ENCODE measurements around the gene YBX2. TPM values are rescaled to one million over a fixed set of nuclear protein-coding genes. Genes with fewer than 3 reads are reported as not detected.
A peak's percentile ranks its signal among the peaks of the same experiment; 100 is the strongest.
"Not testable (repeated sequence)": the region's sequence is repeated elsewhere in the genome, so short reads cannot be mapped to it uniquely, and the experiment has no call there.

The YBX2 gene
- total RNA-seq, 1 experiment from 2014 or later: 24.0 TPM

- Histone ChIP-seq H2BK5ac (ENCODE audit: insufficient read length, low read length) (no peak within 1 kb of the TSS), H3K14ac (ENCODE audit: insufficient read depth, low read length) (peak within 1 kb of the TSS; percentile 47; the same call in 1 of the 2 replicates), H2BK120ac (ENCODE audit: low read depth, low read length, poor library complexity, severe bottlenecking) (no peak within 1 kb of the TSS), H2AK5ac (ENCODE audit: insufficient read length, low read length) (no peak within 1 kb of the TSS), H2BK20ac (ENCODE audit: low read depth, low read length, poor library complexity, severe bottlenecking) (no peak within 1 kb of the TSS), H3K27me3 (ENCODE audit: insufficient read depth, low read length) (no peaks in the 10 kb centered on the region), H3T11ph (ENCODE audit: low read length) (no peak within 1 kb of the TSS), H4K5ac (ENCODE audit: insufficient read length, low read depth, low read length) (no peak within 1 kb of the TSS), H2BK12ac (ENCODE audit: insufficient read length, low read depth, low read length) (no peak within 1 kb of the TSS), H4K91ac (ENCODE audit: insufficient read length, low read depth, low read length) (no peak within 1 kb of the TSS), H3K9me3 (ENCODE audit: control insufficient read depth, low read depth, low read length) (no peaks in the 10 kb centered on the region), H3K23me2 (ENCODE audit: insufficient read length, low read depth, low read length, poor library complexity, severe bottlenecking) (no peaks in the 10 kb centered on the region), H3K23ac (ENCODE audit: insufficient read length, low read depth, low read length) (no peak within 1 kb of the TSS), H4K20me1 (ENCODE audit: control insufficient read depth, insufficient read depth, insufficient read length) (no peaks in the 10 kb centered on the region), H3K4me2 (ENCODE audit: insufficient read depth, insufficient read length, low read length) (peak within 1 kb of the TSS; percentile 25), H3K18ac (ENCODE audit: insufficient read length, low read depth, low read length) (peak within 1 kb of the TSS; percentile 6), H2BK15ac (ENCODE audit: low read depth, low read length) (no peak within 1 kb of the TSS; the same call in 1 of the 2 replicates), H3K56ac (ENCODE audit: insufficient read length, low read depth, low read length) (no peak within 1 kb of the TSS), H3K4ac (ENCODE audit: low read depth, low read length) (no peak within 1 kb of the TSS), H3K79me1 (ENCODE audit: insufficient read depth, low read depth, low read length, poor library complexity, severe bottlenecking) (no peaks in the 10 kb centered on the region), H3K27ac (ENCODE audit: insufficient read length, low read depth, low read length) (no peak within 1 kb of the TSS), H2AFZ (ENCODE audit: low read length) (no peak within 1 kb of the TSS), H3K4me1 (ENCODE audit: insufficient read depth, low read length) (peaks cover 4% of the 10 kb centered on the region; the same call in 1 of the 2 replicates), H3K9ac (ENCODE audit: extremely low read depth, insufficient read length, low read length) (no peak within 1 kb of the TSS), H4K8ac (replicated peaks; ENCODE audit: insufficient read length, low read depth, low read length) (no peak within 1 kb of the TSS), H3K79me2 (ENCODE audit: insufficient read depth, low read length) (no peaks in the 10 kb centered on the region)
- Mint-ChIP-seq H3K4me3 (peak within 1 kb of the TSS; percentile 23 to 70), H3K27ac (peak within 1 kb of the TSS; percentile 34 to 89 (median 89)), H3K36me3 (ENCODE audit: insufficient read depth in 1 of 3, low read depth in 3 of 3) (no peaks in the 10 kb centered on the region; a peak in 1 of 7 replicates), H3K9me3 (no peaks in the 10 kb centered on the region), H3K4me1 (peaks cover 20 to 34% of the 10 kb centered on the region in 2 experiments), H3K27me3 (ENCODE audit: low read depth) (no peaks in the 10 kb centered on the region; the same call in 1 of the 2 replicates)
- no peak for TF ChIP-seq CTCF (conservative IDR thresholded peaks at IDR 0.05)
- WGBS (ENCODE audit: extremely low coverage, insufficient read length, low lambda C conversion rate): no CpG with 5 or more reads among the region's 17 CpGs
- DNase-seq: peak; percentile 94
Observed at GRCh38 chr17:7336240-7337175, 42.1 kb upstream of the YBX2 start, which contains the start of gene ACAP1. Gene ACAP1, plus strand, starts transcription at chr17:7336529. Its CDS starts 206 bp downstream, at chr17:7336735.

GRCh38 chr17:7335765-7336164 lies 41.3 kb upstream of the YBX2 start:
- H3K4me1 Mint-ChIP-seq: peaks cover 22 to 36% of the 10 kb centered on the region in 2 experiments
- not testable (repeated sequence) for H3K9ac ChIP-seq (ENCODE audit: extremely low read depth, insufficient read length, low read length); H4K20me1 ChIP-seq (ENCODE audit: control insufficient read depth, insufficient read depth, insufficient read length); H2BK12ac ChIP-seq (ENCODE audit: insufficient read length, low read depth, low read length); H2AK5ac ChIP-seq (ENCODE audit: insufficient read length, low read length); H2BK5ac ChIP-seq (ENCODE audit: insufficient read length, low read length); H3K23ac ChIP-seq (ENCODE audit: insufficient read length, low read depth, low read length); H3K4me2 ChIP-seq (ENCODE audit: insufficient read depth, insufficient read length, low read length); H3K9me3 ChIP-seq (ENCODE audit: control insufficient read depth, low read depth, low read length); H4K91ac ChIP-seq (ENCODE audit: insufficient read length, low read depth, low read length); H3K23me2 ChIP-seq (ENCODE audit: insufficient read length, low read depth, low read length, poor library complexity, severe bottlenecking); H3K79me1 ChIP-seq (ENCODE audit: insufficient read depth, low read depth, low read length, poor library complexity, severe bottlenecking); H4K8ac ChIP-seq (replicated peaks; ENCODE audit: insufficient read length, low read depth, low read length); H2BK120ac ChIP-seq (ENCODE audit: low read depth, low read length, poor library complexity, severe bottlenecking); H3K14ac ChIP-seq (ENCODE audit: insufficient read depth, low read length); H3K56ac ChIP-seq (ENCODE audit: insufficient read length, low read depth, low read length); H3K9me3 Mint-ChIP-seq; H3K4me1 ChIP-seq (ENCODE audit: insufficient read depth, low read length); H3K27me3 Mint-ChIP-seq (ENCODE audit: low read depth); DNase-seq; H2BK15ac ChIP-seq (ENCODE audit: low read depth, low read length); H2AFZ ChIP-seq (ENCODE audit: low read length); H3K4ac ChIP-seq (ENCODE audit: low read depth, low read length); H3K27ac ChIP-seq (ENCODE audit: insufficient read length, low read depth, low read length); H3T11ph ChIP-seq (ENCODE audit: low read length); H3K36me3 Mint-ChIP-seq (ENCODE audit: insufficient read depth in 1 of 3, low read depth in 3 of 3); H3K79me2 ChIP-seq (ENCODE audit: insufficient read depth, low read length); H3K18ac ChIP-seq (ENCODE audit: insufficient read length, low read depth, low read length); H2BK20ac ChIP-seq (ENCODE audit: low read depth, low read length, poor library complexity, severe bottlenecking); H3K27me3 ChIP-seq (ENCODE audit: insufficient read depth, low read length); H4K5ac ChIP-seq (ENCODE audit: insufficient read length, low read depth, low read length)
- H3K4me3 Mint-ChIP-seq: peak overlapping the region in 1 of 2 experiments; percentile 70; a peak in 3 of 5 replicates
- peak overlapping the region in 1 of 3 experiments; percentile 71; a peak in 1 of 7 replicates for H3K27ac Mint-ChIP-seq
- no CpG with 5 or more reads among the region's 13 CpGs for WGBS (ENCODE audit: extremely low coverage, insufficient read length, low lambda C conversion rate)

All from H9 (cell line).